HG03280 (cell line): ENCODE data around the gene HNF1A.
"Not testable (repeated sequence)": the region's sequence is repeated elsewhere in the genome, so short reads cannot be mapped to it uniquely, and the experiment has no call there.

ENCODE experiments used
- ATAC-seq: cut with Tn5 transposase; IDR thresholded peaks from one replicate; pipeline ENCODE4 v1.9.1; 2021; ENCODE audit warnings: mild to moderate bottlenecking, moderate library complexity; ENCODE audit not compliant: unreplicated experiment

The HNF1A gene

GRCh38 chr12:120978296-120979219 is at the start of gene HNF1A:
TSS of gene HNF1A (plus strand) at chr12:120978543. CDS start at chr12:120978769, 226 bp downstream.
- ATAC-seq = no peak

- no peak for ATAC-seq
These were observed 49.3 kb upstream of the HNF1A start for GRCh38 chr12:120928864-120929652.

- ATAC-seq = no peak
These were observed 48.3 kb upstream of the HNF1A start for GRCh38 chr12:120930032-120930431.

- no peak for ATAC-seq
These were observed 46.3 kb upstream of the HNF1A start for GRCh38 chr12:120932058-120932457.

- ATAC-seq = no peak
These were observed 45.3 kb upstream of the HNF1A start for GRCh38 chr12:120932956-120933526.

GRCh38 chr12:120933786-120934185 is 44.6 kb upstream of the HNF1A start:
- ATAC-seq = no peak

- ATAC-seq = no peak
These were observed 42.1 kb upstream of the HNF1A start for GRCh38 chr12:120936197-120936596.

- no peak for ATAC-seq
These were observed 39.8 kb upstream of the HNF1A start for GRCh38 chr12:120938496-120938895.

- ATAC-seq = no peak
These were observed 38.8 kb upstream of the HNF1A start for GRCh38 chr12:120939523-120939922.

- no peak for ATAC-seq
These were observed 38.3 kb upstream of the HNF1A start for GRCh38 chr12:120940006-120940405.

GRCh38 chr12:120940799-120941198 is 37.5 kb upstream of the HNF1A start:
- no peak for ATAC-seq

GRCh38 chr12:120941412-120941811 is 36.9 kb upstream of the HNF1A start:
- no peak for ATAC-seq

GRCh38 chr12:120941846-120942405 is 36.4 kb upstream of the HNF1A start:
- no peak for ATAC-seq

GRCh38 chr12:120943482-120943881 is 34.9 kb upstream of the HNF1A start:
- ATAC-seq = no peak

GRCh38 chr12:120944645-120945217 is 33.6 kb upstream of the HNF1A start:
- no peak for ATAC-seq

GRCh38 chr12:120945516-120945915 is 32.8 kb upstream of the HNF1A start:
- ATAC-seq = not testable (repeated sequence)

- ATAC-seq = not testable (repeated sequence)
These were observed 28.0 kb upstream of the HNF1A start for GRCh38 chr12:120950260-120950799.

GRCh38 chr12:120950807-120951206 is 27.5 kb upstream of the HNF1A start:
- ATAC-seq = no peak

- no peak for ATAC-seq
These were observed 23.1 kb upstream of the HNF1A start for GRCh38 chr12:120955232-120955631.

- no peak for ATAC-seq
These were observed 21.6 kb upstream of the HNF1A start for GRCh38 chr12:120956579-120957300.
